Mesenchymal stem cell (in vitro differentiated cells and primary cell): ENCODE data around the gene MRFAP1.

Experiments
- DNase-seq: peaks from one replicate; pipeline ENCODE4 v3.0.0-alpha.2; 2013
- H2AFZ ChIP-seq: one replicate; pipeline ENCODE4 v1.6.1; 2013; ENCODE audit warnings: low read depth, mild to moderate bottlenecking, control low read depth, inconsistent platforms, low read length, moderate library complexity
- H2AK5ac ChIP-seq: 2 replicates; pipeline ENCODE4 v1.6.1; 2013; ENCODE audit warnings: low read length, moderate library complexity, mild to moderate bottlenecking, inconsistent platforms; ENCODE audit not compliant: severe bottlenecking
- H2BK120ac ChIP-seq: one replicate; pipeline ENCODE4 v1.6.1; 2013; ENCODE audit warnings: low read depth, mild to moderate bottlenecking, inconsistent platforms, low read length, moderate library complexity
- H2BK12ac ChIP-seq, 2 experiments: one replicate each; pipeline ENCODE4 v1.6.1; 2013; ENCODE audit warnings: inconsistent platforms in 2 of 2, low read length in 2 of 2, mild to moderate bottlenecking in 2 of 2, moderate library complexity in 2 of 2, control low read depth in 1 of 2
- H2BK15ac ChIP-seq: one replicate; pipeline ENCODE4 v1.6.1; 2013; ENCODE audit warnings: mild to moderate bottlenecking, low read depth, inconsistent platforms; ENCODE audit not compliant: poor library complexity, severe bottlenecking
- H2BK5ac ChIP-seq: 2 replicates; pipeline ENCODE4 v1.6.1; 2013; ENCODE audit warnings: low read depth, mild to moderate bottlenecking, low read length, control low read depth, inconsistent platforms; ENCODE audit not compliant: poor library complexity, severe bottlenecking
- H3K14ac ChIP-seq, 2 experiments: one replicate each; pipeline ENCODE4 v1.6.1; 2013; ENCODE audit warnings: inconsistent platforms in 2 of 2, low read length in 2 of 2, control low read depth in 1 of 2, mild to moderate bottlenecking in 1 of 2, moderate library complexity in 1 of 2
- H3K18ac ChIP-seq, 2 experiments: one replicate each; pipeline ENCODE4 v1.6.1; 2013; ENCODE audit warnings: inconsistent platforms in 2 of 2, low read length in 2 of 2, control low read depth in 1 of 2, low read depth in 1 of 2, mild to moderate bottlenecking in 1 of 2
- H3K23ac ChIP-seq, 2 experiments: one replicate each; pipeline ENCODE4 v1.6.1; 2013; ENCODE audit warnings: inconsistent platforms in 2 of 2, low read length in 2 of 2, mild to moderate bottlenecking in 2 of 2, moderate library complexity in 2 of 2, control low read depth in 1 of 2
- H3K27ac ChIP-seq: 2 replicates; pipeline ENCODE4 v1.5.1; 2013; ENCODE audit warnings: mild to moderate bottlenecking, moderate library complexity, low read length, control low read depth, inconsistent platforms; ENCODE audit not compliant: poor library complexity, severe bottlenecking
- H3K27me3 ChIP-seq, 2 experiments: 2 replicates each; pipeline versions ENCODE4 v1.6.1 to v1.7.0; 2013; ENCODE audit warnings: low read length in 2 of 2, mild to moderate bottlenecking in 2 of 2, moderate library complexity in 2 of 2, control low read depth in 1 of 2, inconsistent platforms in 1 of 2; ENCODE audit not compliant: control insufficient read depth in 1 of 2, insufficient read depth in 1 of 2
- H3K36me3 ChIP-seq, 2 experiments: 2 replicates each; pipeline versions ENCODE4 v1.6.1 to v1.7.0; 2013; ENCODE audit warnings: low read length in 2 of 2, control low read depth in 1 of 2, inconsistent platforms in 1 of 2, low read depth in 1 of 2, mild to moderate bottlenecking in 1 of 2; ENCODE audit not compliant: insufficient read depth in 2 of 2, control insufficient read depth in 1 of 2
- H3K4ac ChIP-seq, 2 experiments: one replicate each; pipeline ENCODE4 v1.6.1; 2013; ENCODE audit warnings: inconsistent platforms in 2 of 2, low read length in 2 of 2, mild to moderate bottlenecking in 2 of 2, moderate library complexity in 2 of 2, control low read depth in 1 of 2, low read depth in 1 of 2
- H3K4me1 ChIP-seq: 2 replicates; pipeline ENCODE4 v1.6.1; 2013; ENCODE audit warnings: low read depth, low read length, control low read depth; ENCODE audit not compliant: control insufficient read depth, insufficient read depth
- H3K4me2 ChIP-seq: 2 replicates; pipeline ENCODE4 v1.6.1; 2013; ENCODE audit warnings: low read length, mild to moderate bottlenecking, inconsistent platforms; ENCODE audit not compliant: poor library complexity, severe bottlenecking
- H3K4me3 ChIP-seq, 2 experiments: 2 replicates each; pipeline versions ENCODE4 v1.5.1 to v1.7.0; 2013; ENCODE audit warnings: low read length in 2 of 2, mild to moderate bottlenecking in 2 of 2, control low read depth in 1 of 2, low read depth in 1 of 2; ENCODE audit not compliant: insufficient read depth in 1 of 2
- H3K79me1 ChIP-seq: replicated peaks from 2 replicates; pipeline ENCODE4 v1.6.1; 2013; ENCODE audit warnings: mild to moderate bottlenecking, control low read depth, low read length, inconsistent platforms; ENCODE audit not compliant: poor library complexity, severe bottlenecking
- H3K9ac ChIP-seq: 2 replicates; pipeline ENCODE4 v1.7.0; 2013; ENCODE audit warnings: mild to moderate bottlenecking, low read length, moderate library complexity
- H3K9me3 ChIP-seq: 2 replicates; pipeline ENCODE4 v1.7.0; 2013; ENCODE audit warnings: mild to moderate bottlenecking, low read length; ENCODE audit not compliant: control insufficient read depth
- H4K8ac ChIP-seq: one replicate; pipeline ENCODE4 v1.6.1; 2013; ENCODE audit warnings: inconsistent platforms, mild to moderate bottlenecking, low read length, moderate library complexity
- H4K91ac ChIP-seq: one replicate; pipeline ENCODE4 v1.6.1; 2013; ENCODE audit warnings: mild to moderate bottlenecking, low read length, inconsistent platforms
- WGBS: methylation state at CpG from one replicate; pipeline ENCODE4 v1.1.7; 2013; ENCODE audit warnings: mixed read lengths; 5-methylcytosine and 5-hydroxymethylcytosine counted together

Gene MRFAP1

DNA sequence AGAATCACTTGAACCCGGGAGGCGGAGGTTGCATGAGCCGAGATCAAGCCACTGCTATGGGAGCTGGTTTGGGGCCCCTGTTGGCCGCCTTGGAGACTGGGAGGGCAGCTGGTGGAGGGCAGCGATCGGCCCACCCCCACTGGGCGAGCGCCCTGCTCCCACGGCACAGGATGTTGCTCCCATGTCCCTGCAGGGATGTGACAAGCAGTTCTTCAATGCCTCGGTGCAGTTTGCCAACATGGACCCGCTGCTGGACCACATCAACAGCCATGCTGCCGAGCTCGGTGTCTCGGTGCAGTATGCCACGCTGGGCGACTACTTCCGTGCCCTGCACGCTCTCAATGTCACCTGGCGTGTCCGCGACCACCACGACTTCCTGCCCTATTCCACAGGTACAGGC lies 46.1 kb upstream of the MRFAP1 start:
- no peak overlapping the region for H3K4me3 ChIP-seq
- no peak overlapping the region for H2AFZ ChIP-seq
- no peak overlapping the region for H3K4ac ChIP-seq
- no peak overlapping the region for H3K23ac ChIP-seq
- H3K27me3 ChIP-seq = no peaks in the 10 kb centered on the region
- no peak overlapping the region for H2BK15ac ChIP-seq
- peak overlapping the region in 1 of 2 experiments; percentile 19 for H2BK12ac ChIP-seq
- H3K9ac ChIP-seq = no peak overlapping the region
- H3K14ac ChIP-seq = no peak overlapping the region
- H2AK5ac ChIP-seq = no peak overlapping the region
- 96% methylated on average over 18 of the region's 22 CpGs for WGBS
- H3K27ac ChIP-seq = no peak overlapping the region
- no peak overlapping the region for H4K91ac ChIP-seq
- H2BK5ac ChIP-seq = no peak overlapping the region
- no peak for DNase-seq
- peaks cover 48 to 77% of the 10 kb centered on the region in 2 experiments for H3K36me3 ChIP-seq
- no peaks in the 10 kb centered on the region for H3K79me1 ChIP-seq
- H3K4me2 ChIP-seq = no peak overlapping the region
- no peak overlapping the region for H2BK120ac ChIP-seq
- no peaks in the 10 kb centered on the region for H3K9me3 ChIP-seq
- no peaks in the 10 kb centered on the region for H3K4me1 ChIP-seq
- no peak overlapping the region for H3K18ac ChIP-seq
- no peak overlapping the region for H4K8ac ChIP-seq

GRCh38 chr4:6594826-6595355 lies 45.6 kb upstream of the MRFAP1 start:
- Histone ChIP-seq H3K14ac (no peak overlapping the region), H4K91ac (no peak overlapping the region), H3K4me2 (no peak overlapping the region), H2BK15ac (no peak overlapping the region), H3K23ac (no peak overlapping the region), H3K36me3 (peaks cover 45 to 76% of the 10 kb centered on the region in 2 experiments), H3K4me3 (no peak overlapping the region), H3K4me1 (no peaks in the 10 kb centered on the region), H3K9me3 (no peaks in the 10 kb centered on the region), H2BK120ac (no peak overlapping the region), H3K4ac (no peak overlapping the region), H2BK5ac (no peak overlapping the region), H3K18ac (no peak overlapping the region), H2AFZ (no peak overlapping the region), H2BK12ac (no peak overlapping the region), H3K9ac (no peak overlapping the region), H3K27me3 (no peaks in the 10 kb centered on the region), H2AK5ac (no peak overlapping the region), H3K79me1 (no peaks in the 10 kb centered on the region), H3K27ac (no peak overlapping the region), H4K8ac (no peak overlapping the region)
- WGBS = 94% methylated on average over 7 of the region's 7 CpGs
- no peak for DNase-seq

- H2BK5ac ChIP-seq = no peak overlapping the region
- H3K4me2 ChIP-seq = no peak overlapping the region
- no peak overlapping the region for H2BK15ac ChIP-seq
- H3K4ac ChIP-seq = no peak overlapping the region
- H3K23ac ChIP-seq = no peak overlapping the region
- H4K91ac ChIP-seq = no peak overlapping the region
- no peak overlapping the region for H3K9ac ChIP-seq
- H3K27me3 ChIP-seq = no peaks in the 10 kb centered on the region
- no peak overlapping the region for H3K27ac ChIP-seq
- H3K18ac ChIP-seq = no peak overlapping the region
- no peaks in the 10 kb centered on the region for H3K79me1 ChIP-seq
- no peak overlapping the region for H2BK12ac ChIP-seq
- no peaks in the 10 kb centered on the region for H3K9me3 ChIP-seq
- H3K14ac ChIP-seq = no peak overlapping the region
- peaks cover 46 to 75% of the 10 kb centered on the region in 2 experiments for H3K36me3 ChIP-seq
- H2BK120ac ChIP-seq = no peak overlapping the region
- no peak overlapping the region for H2AK5ac ChIP-seq
- WGBS = 71% methylated on average over 16 of the region's 16 CpGs
- no peak overlapping the region for H3K4me3 ChIP-seq
- DNase-seq = no peak
- no peak overlapping the region for H2AFZ ChIP-seq
- H3K4me1 ChIP-seq = no peaks in the 10 kb centered on the region
- no peak overlapping the region for H4K8ac ChIP-seq
Observed at GRCh38 chr4:6595897-6596537, 44.5 kb upstream of the MRFAP1 start.

DNA sequence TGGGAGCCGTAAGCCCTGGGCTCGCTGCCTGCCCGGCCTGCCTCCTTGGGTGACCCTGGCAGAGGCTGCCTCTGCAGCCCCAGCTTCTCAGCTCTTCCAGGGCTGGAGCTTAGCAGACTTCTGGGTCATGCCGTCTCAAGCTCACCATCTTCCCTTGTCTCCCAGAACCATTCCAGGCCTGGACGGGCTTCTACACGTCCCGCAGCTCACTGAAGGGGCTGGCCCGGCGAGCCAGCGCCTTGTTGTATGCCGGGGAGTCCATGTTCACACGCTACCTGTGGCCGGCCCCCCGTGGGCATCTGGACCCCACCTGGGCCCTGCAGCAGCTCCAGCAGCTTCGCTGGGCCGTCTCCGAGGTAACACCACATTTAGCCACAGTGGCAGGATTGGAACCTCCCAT lies 43.5 kb upstream of the MRFAP1 start:
- no peak overlapping the region for H2BK12ac ChIP-seq
- H3K4ac ChIP-seq = no peak overlapping the region
- H3K18ac ChIP-seq = no peak overlapping the region
- H4K91ac ChIP-seq = no peak overlapping the region
- no peak overlapping the region for H4K8ac ChIP-seq
- no peaks in the 10 kb centered on the region for H3K9me3 ChIP-seq
- no peak for DNase-seq
- no peaks in the 10 kb centered on the region for H3K4me1 ChIP-seq
- no peak overlapping the region for H2BK120ac ChIP-seq
- H3K27ac ChIP-seq = no peak overlapping the region
- no peak overlapping the region for H2AK5ac ChIP-seq
- H3K9ac ChIP-seq = no peak overlapping the region
- peaks cover 48 to 72% of the 10 kb centered on the region in 2 experiments for H3K36me3 ChIP-seq
- H3K14ac ChIP-seq = no peak overlapping the region
- no peak overlapping the region for H3K4me3 ChIP-seq
- H3K79me1 ChIP-seq = no peaks in the 10 kb centered on the region
- no peak overlapping the region for H2AFZ ChIP-seq
- no peak overlapping the region for H3K4me2 ChIP-seq
- H3K23ac ChIP-seq = no peak overlapping the region
- no peaks in the 10 kb centered on the region for H3K27me3 ChIP-seq
- no peak overlapping the region for H2BK5ac ChIP-seq
- WGBS = 94% methylated on average over 17 of the region's 17 CpGs
- no peak overlapping the region for H2BK15ac ChIP-seq
